WTC11 (cell line): ENCODE measurements around the gene ZNF526. TPM values are rescaled to one million over a fixed set of nuclear protein-coding genes. Genes with fewer than 3 reads are reported as not detected.

ENCODE experiments used
- ATAC-seq: fragments of 200-7000 bp; cut with Tn5 transposase; 2 replicates; pipeline ENCODE4 v1.10.0; 2021; ENCODE audit warnings: mild to moderate bottlenecking, moderate library complexity
- CTCF ChIA-PET: fragments of 300-600 bp; sonication (Branson Sonifier 250); formaldehyde crosslinking; loops from one replicate; lab custom pipeline; 2021; ENCODE audit warnings: antibody characterized with exemption; lab: Charles Lee
- POLR2A ChIA-PET: fragments of 350-600 bp; sonication (Branson Sonifier 250); formaldehyde crosslinking; loops from one replicate; lab custom pipeline; 2021; ENCODE audit warnings: antibody characterized with exemption; lab: Charles Lee
- DNase-seq: peaks from one replicate; pipeline ENCODE4 v3.0.0; 2021; ENCODE audit warnings: low spot score
- H3K27ac Mint-ChIP-seq: 2 replicates; pipeline ENCODE4 v1.8.0; 2021; ENCODE audit warnings: mixed read lengths
- H3K27me3 Mint-ChIP-seq: 2 replicates; pipeline ENCODE4 v1.8.0; 2021; ENCODE audit warnings: low read depth, mild to moderate bottlenecking, moderate library complexity, mixed read lengths
- H3K36me3 Mint-ChIP-seq: 2 replicates; pipeline ENCODE4 v1.8.0; 2021; ENCODE audit warnings: mixed read lengths
- H3K4me1 Mint-ChIP-seq: 2 replicates; pipeline ENCODE4 v1.8.0; 2022; ENCODE audit warnings: mixed read lengths
- H3K4me3 Mint-ChIP-seq: 2 replicates; pipeline ENCODE4 v1.8.0; 2021; ENCODE audit warnings: mild to moderate bottlenecking, moderate library complexity, mixed read lengths
- H3K9me3 Mint-ChIP-seq: 2 replicates; pipeline ENCODE4 v1.8.0; 2021; ENCODE audit warnings: mixed read lengths
- ESRRA ChIP-seq: sonication (generic); formaldehyde crosslinking; IDR thresholded peaks from 2 replicates; pipeline ENCODE4 v1.8.1; 2022; ENCODE audit warnings: mild to moderate bottlenecking, missing genetic modification reagents, borderline replicate concordance
- ETV6 ChIP-seq: sonication (generic); formaldehyde crosslinking; IDR thresholded peaks from 2 replicates; pipeline ENCODE4 v1.8.1; 2022; ENCODE audit warnings: mild to moderate bottlenecking, missing genetic modification reagents
- FOXK1 ChIP-seq: sonication (generic); formaldehyde crosslinking; IDR thresholded peaks from 2 replicates; pipeline ENCODE4 v1.8.0; 2022; ENCODE audit warnings: mild to moderate bottlenecking, moderate library complexity, missing genetic modification reagents
- GABPB1 ChIP-seq: sonication (generic); formaldehyde crosslinking; IDR thresholded peaks from 2 replicates; pipeline ENCODE4 v1.8.1; 2023; ENCODE audit warnings: mild to moderate bottlenecking, missing genetic modification reagents
- IRF2 ChIP-seq: sonication (generic); formaldehyde crosslinking; IDR thresholded peaks from 2 replicates; pipeline ENCODE4 v1.8.0; 2022; ENCODE audit warnings: low read depth, missing genetic modification reagents, borderline replicate concordance
- RELA ChIP-seq: sonication (generic); formaldehyde crosslinking; IDR thresholded peaks from 2 replicates; pipeline ENCODE4 v1.8.1; 2022; ENCODE audit warnings: missing genetic modification reagents, mild to moderate bottlenecking, borderline replicate concordance
- TP53 ChIP-seq: sonication (generic); formaldehyde crosslinking; IDR thresholded peaks from 2 replicates; pipeline ENCODE4 v1.8.1; 2023; ENCODE audit warnings: mild to moderate bottlenecking, missing genetic modification reagents
- ZNF138 ChIP-seq: sonication (generic); formaldehyde crosslinking; conservative IDR thresholded peaks from 2 replicates; pipeline ENCODE4 v1.8.1; 2022; ENCODE audit warnings: mild to moderate bottlenecking, moderate library complexity, missing genetic modification reagents
- ZNF671 ChIP-seq: fragments of 250-450 bp; sonication (Bioruptor Pico); IDR thresholded peaks from 2 replicates; pipeline ENCODE4 v1.8.0; 2021; ENCODE audit warnings: mild to moderate bottlenecking
- total RNA-seq: library from RNA; stranded (reverse); gene quantifications from 3 replicates; pipeline ENCODE4 v1.2.3, GENCODE V29; 2021
- TF ChIP-seq, protein P1 (sequence below): sonication (generic); formaldehyde crosslinking; IDR thresholded peaks from 2 replicates; pipeline ENCODE4 v1.8.1; 2022; ENCODE audit warnings: mild to moderate bottlenecking, moderate library complexity, missing genetic modification reagents
- TF ChIP-seq, protein P2 (sequence below): sonication (generic); formaldehyde crosslinking; IDR thresholded peaks from 2 replicates; pipeline ENCODE4 v1.8.0; 2022; ENCODE audit warnings: mild to moderate bottlenecking, missing genetic modification reagents
- TF ChIP-seq, protein P3 (sequence below): sonication (generic); formaldehyde crosslinking; IDR thresholded peaks from 2 replicates; pipeline ENCODE4 v1.8.0; 2022; ENCODE audit warnings: mild to moderate bottlenecking, missing genetic modification reagents
- TF ChIP-seq, protein P4 (sequence below): sonication (generic); formaldehyde crosslinking; conservative IDR thresholded peaks from 2 replicates; pipeline ENCODE4 v1.8.1; 2023; ENCODE audit warnings: mild to moderate bottlenecking, low read depth, missing genetic modification reagents, moderate library complexity
- TF ChIP-seq, protein P5 (sequence below): fragments of 250-450 bp; sonication (Bioruptor Pico); conservative IDR thresholded peaks from 2 replicates; pipeline ENCODE4 v1.9.0; 2021; ENCODE audit warnings: mild to moderate bottlenecking
- TF ChIP-seq, protein P6 (sequence below): sonication (generic); formaldehyde crosslinking; IDR thresholded peaks from 2 replicates; pipeline ENCODE4 v1.8.0; 2022; ENCODE audit warnings: missing genetic modification reagents
- TF ChIP-seq, protein P7 (sequence below): sonication (generic); formaldehyde crosslinking; IDR thresholded peaks from 2 replicates; pipeline ENCODE4 v1.8.1; 2023; ENCODE audit warnings: mild to moderate bottlenecking, missing genetic modification reagents

The ZNF526 gene
- total RNA-seq, 1 experiment from 2014 or later, result 18.3 TPM

DNA sequence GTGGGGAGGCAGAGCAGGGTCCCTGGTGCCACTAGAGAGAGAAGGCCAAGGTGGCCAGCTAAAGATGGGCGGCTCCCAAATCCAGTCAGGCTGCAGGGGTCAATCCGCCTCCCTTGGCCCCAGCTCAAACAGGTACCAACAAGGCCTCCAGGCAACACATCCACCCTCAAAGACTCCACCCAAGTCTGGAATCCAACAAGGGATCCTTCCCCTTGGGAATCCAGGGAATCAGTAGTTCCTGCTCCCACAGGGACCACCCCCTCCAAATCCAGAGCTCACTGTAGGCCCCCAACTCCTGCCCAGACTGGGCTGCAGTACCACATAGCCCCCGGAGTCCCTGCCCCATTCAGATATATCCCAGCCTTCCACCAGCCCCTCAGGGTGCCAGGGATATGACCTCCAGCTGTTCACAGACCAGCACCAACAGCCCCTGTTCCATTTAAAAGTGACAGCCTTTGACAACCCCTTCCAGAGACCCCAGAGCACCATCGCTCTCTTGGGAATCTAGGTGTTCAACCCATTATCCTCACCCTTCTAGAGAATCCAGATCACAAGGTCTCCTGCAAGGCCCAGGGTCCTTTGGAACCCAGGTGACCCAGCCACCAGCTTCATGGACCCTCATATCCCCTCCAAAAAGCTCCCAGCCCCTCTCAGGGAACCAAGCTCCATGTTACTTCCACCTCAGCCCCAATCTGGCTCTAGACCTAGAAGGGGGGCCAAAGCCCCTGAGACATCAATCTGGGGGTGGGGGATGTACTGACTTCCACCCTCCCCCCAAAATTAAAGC, 31.7 kb downstream of the ZNF526 start:
- H3K27ac Mint-ChIP-seq, result peak overlapping the region; percentile 87
- CTCF ChIA-PET, result interaction anchor here (1.1 to 3.5 kb wide), 4 partner anchors 9 to 119 kb away, joined by 3 to 26 read pairs (median 4); partner anchors contain the start of gene POU2F2

More for the DNA sequence above, 31.7 kb downstream of the ZNF526 start:
- POLR2A ChIA-PET, result interaction anchor here (1.2 kb wide), 2 partner anchors 16 to 28 kb away, joined by 3 read pairs; no protein-coding TSS in a partner anchor
- TF ChIP-seq, protein P1, sequence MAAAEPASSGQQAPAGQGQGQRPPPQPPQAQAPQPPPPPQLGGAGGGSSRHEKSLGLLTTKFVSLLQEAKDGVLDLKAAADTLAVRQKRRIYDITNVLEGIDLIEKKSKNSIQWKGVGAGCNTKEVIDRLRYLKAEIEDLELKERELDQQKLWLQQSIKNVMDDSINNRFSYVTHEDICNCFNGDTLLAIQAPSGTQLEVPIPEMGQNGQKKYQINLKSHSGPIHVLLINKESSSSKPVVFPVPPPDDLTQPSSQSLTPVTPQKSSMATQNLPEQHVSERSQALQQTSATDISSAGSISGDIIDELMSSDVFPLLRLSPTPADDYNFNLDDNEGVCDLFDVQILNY, result no peak
- TF ChIP-seq FOXK1 (no peak), TP53 (CRISPR knock-in tag) (no peak), IRF2 (CRISPR knock-in tag) (no peak), RELA (CRISPR knock-in tag) (no peak), ESRRA (CRISPR knock-in tag) (no peak), ZNF671 (CRISPR knock-in tag) (no peak), ZNF138 (CRISPR knock-in tag) (no peak), ETV6 (CRISPR knock-in tag) (no peak), GABPB1 (CRISPR knock-in tag) (no peak)
- TF ChIP-seq, protein P2, sequence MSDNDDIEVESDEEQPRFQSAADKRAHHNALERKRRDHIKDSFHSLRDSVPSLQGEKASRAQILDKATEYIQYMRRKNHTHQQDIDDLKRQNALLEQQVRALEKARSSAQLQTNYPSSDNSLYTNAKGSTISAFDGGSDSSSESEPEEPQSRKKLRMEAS (CRISPR knock-in tag), result no peak
- TF ChIP-seq, protein P3, sequence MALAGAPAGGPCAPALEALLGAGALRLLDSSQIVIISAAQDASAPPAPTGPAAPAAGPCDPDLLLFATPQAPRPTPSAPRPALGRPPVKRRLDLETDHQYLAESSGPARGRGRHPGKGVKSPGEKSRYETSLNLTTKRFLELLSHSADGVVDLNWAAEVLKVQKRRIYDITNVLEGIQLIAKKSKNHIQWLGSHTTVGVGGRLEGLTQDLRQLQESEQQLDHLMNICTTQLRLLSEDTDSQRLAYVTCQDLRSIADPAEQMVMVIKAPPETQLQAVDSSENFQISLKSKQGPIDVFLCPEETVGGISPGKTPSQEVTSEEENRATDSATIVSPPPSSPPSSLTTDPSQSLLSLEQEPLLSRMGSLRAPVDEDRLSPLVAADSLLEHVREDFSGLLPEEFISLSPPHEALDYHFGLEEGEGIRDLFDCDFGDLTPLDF (CRISPR knock-in tag), result no peak
- TF ChIP-seq, protein P4, sequence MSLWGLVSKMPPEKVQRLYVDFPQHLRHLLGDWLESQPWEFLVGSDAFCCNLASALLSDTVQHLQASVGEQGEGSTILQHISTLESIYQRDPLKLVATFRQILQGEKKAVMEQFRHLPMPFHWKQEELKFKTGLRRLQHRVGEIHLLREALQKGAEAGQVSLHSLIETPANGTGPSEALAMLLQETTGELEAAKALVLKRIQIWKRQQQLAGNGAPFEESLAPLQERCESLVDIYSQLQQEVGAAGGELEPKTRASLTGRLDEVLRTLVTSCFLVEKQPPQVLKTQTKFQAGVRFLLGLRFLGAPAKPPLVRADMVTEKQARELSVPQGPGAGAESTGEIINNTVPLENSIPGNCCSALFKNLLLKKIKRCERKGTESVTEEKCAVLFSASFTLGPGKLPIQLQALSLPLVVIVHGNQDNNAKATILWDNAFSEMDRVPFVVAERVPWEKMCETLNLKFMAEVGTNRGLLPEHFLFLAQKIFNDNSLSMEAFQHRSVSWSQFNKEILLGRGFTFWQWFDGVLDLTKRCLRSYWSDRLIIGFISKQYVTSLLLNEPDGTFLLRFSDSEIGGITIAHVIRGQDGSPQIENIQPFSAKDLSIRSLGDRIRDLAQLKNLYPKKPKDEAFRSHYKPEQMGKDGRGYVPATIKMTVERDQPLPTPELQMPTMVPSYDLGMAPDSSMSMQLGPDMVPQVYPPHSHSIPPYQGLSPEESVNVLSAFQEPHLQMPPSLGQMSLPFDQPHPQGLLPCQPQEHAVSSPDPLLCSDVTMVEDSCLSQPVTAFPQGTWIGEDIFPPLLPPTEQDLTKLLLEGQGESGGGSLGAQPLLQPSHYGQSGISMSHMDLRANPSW (CRISPR knock-in tag), result no peak
- TF ChIP-seq, protein P5, sequence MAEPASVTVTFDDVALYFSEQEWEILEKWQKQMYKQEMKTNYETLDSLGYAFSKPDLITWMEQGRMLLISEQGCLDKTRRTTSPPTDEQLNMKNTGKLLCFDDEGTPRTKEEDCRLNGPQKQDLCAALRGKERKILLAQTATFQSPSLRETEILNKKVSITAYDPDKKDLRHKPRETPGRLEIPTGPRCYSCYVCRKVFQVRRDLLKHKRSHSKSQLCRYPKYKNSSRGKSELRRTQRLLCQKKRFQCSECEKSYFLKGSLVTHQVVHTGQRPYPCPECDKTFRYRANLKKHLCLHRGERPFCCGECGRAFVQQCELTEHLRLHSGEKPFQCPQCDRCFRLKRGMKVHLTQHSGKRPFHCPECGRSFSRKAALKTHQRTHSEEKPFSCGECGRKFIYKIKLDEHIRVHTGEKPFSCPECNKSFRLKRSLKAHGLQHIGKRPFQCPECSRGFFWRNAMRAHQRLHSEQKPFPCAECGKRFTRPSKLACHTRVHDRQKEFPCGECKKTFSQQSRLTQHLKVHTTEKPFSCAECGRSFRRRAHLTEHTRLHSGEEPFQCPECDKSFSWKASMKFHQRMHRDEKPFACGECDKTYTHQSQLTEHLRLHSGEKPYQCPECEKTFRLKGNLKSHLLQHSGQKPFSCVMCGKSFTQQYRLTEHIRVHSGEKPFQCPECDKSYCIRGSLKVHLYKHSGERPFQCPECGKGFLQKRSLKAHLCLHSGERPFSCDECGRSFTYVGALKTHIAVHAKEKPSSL, result no peak
- TF ChIP-seq, protein P6, sequence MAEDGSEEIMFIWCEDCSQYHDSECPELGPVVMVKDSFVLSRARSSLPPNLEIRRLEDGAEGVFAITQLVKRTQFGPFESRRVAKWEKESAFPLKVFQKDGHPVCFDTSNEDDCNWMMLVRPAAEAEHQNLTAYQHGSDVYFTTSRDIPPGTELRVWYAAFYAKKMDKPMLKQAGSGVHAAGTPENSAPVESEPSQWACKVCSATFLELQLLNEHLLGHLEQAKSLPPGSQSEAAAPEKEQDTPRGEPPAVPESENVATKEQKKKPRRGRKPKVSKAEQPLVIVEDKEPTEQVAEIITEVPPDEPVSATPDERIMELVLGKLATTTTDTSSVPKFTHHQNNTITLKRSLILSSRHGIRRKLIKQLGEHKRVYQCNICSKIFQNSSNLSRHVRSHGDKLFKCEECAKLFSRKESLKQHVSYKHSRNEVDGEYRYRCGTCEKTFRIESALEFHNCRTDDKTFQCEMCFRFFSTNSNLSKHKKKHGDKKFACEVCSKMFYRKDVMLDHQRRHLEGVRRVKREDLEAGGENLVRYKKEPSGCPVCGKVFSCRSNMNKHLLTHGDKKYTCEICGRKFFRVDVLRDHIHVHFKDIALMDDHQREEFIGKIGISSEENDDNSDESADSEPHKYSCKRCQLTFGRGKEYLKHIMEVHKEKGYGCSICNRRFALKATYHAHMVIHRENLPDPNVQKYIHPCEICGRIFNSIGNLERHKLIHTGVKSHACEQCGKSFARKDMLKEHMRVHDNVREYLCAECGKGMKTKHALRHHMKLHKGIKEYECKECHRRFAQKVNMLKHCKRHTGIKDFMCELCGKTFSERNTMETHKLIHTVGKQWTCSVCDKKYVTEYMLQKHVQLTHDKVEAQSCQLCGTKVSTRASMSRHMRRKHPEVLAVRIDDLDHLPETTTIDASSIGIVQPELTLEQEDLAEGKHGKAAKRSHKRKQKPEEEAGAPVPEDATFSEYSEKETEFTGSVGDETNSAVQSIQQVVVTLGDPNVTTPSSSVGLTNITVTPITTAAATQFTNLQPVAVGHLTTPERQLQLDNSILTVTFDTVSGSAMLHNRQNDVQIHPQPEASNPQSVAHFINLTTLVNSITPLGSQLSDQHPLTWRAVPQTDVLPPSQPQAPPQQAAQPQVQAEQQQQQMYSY (CRISPR knock-in tag), result no peak
- TF ChIP-seq, protein P7, sequence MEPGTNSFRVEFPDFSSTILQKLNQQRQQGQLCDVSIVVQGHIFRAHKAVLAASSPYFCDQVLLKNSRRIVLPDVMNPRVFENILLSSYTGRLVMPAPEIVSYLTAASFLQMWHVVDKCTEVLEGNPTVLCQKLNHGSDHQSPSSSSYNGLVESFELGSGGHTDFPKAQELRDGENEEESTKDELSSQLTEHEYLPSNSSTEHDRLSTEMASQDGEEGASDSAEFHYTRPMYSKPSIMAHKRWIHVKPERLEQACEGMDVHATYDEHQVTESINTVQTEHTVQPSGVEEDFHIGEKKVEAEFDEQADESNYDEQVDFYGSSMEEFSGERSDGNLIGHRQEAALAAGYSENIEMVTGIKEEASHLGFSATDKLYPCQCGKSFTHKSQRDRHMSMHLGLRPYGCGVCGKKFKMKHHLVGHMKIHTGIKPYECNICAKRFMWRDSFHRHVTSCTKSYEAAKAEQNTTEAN (CRISPR knock-in tag), result no peak
- Mint-ChIP-seq H3K36me3 (no peaks in the 10 kb centered on the region), H3K4me1 (peaks cover 35% of the 10 kb centered on the region), H3K9me3 (no peaks in the 10 kb centered on the region), H3K4me3 (peak overlapping the region; percentile 90), H3K27me3 (peaks cover 7% of the 10 kb centered on the region)
- DNase-seq (no peak), ATAC-seq (no peak)
